RPMI8226 (cell line): ENCODE data around the gene ZNF330.
"Not testable (repeated sequence)": the region's sequence is repeated elsewhere in the genome, so short reads cannot be mapped to it uniquely, and the experiment has no call there.

Experiments
- DNase-seq: peaks from one replicate; pipeline ENCODE4 v3.0.0-alpha.2; 2015

Gene ZNF330

GRCh38 chr4:141220691-141221659 lies at the start of gene ZNF330:
Gene ZNF330 (plus strand): TSS chr4:141220895. CDS start chr4:141222372, 1,477 bp downstream.
- peak; percentile 84 for DNase-seq

- DNase-seq, result no peak
Measured at GRCh38 chr4:141174457-141174856, 46.2 kb upstream of the ZNF330 start.

GRCh38 chr4:141177171-141177570 lies 43.5 kb upstream of the ZNF330 start:
- no peak for DNase-seq

- DNase-seq, result no peak
Measured at GRCh38 chr4:141179474-141180373, 41.0 kb upstream of the ZNF330 start.

GRCh38 chr4:141180991-141181761 lies 39.5 kb upstream of the ZNF330 start:
- DNase-seq, result no peak

GRCh38 chr4:141183491-141183890 lies 37.2 kb upstream of the ZNF330 start:
- DNase-seq, result not testable (repeated sequence)

- no peak for DNase-seq
Measured at GRCh38 chr4:141192564-141192963, 28.1 kb upstream of the ZNF330 start.

GRCh38 chr4:141193516-141194034 lies 27.1 kb upstream of the ZNF330 start:
- DNase-seq, result no peak

GRCh38 chr4:141195095-141195707 lies 25.5 kb upstream of the ZNF330 start:
- DNase-seq, result no peak

- DNase-seq, result no peak
Measured at GRCh38 chr4:141196227-141196933, 24.3 kb upstream of the ZNF330 start.

GRCh38 chr4:141207961-141208360 lies 12.7 kb upstream of the ZNF330 start:
- DNase-seq, result peak; percentile 19

GRCh38 chr4:141210168-141210567 lies 10.5 kb upstream of the ZNF330 start:
- peak; percentile 3 for DNase-seq

- DNase-seq, result no peak
Measured at GRCh38 chr4:141213550-141213991, 7.1 kb upstream of the ZNF330 start.

GRCh38 chr4:141215030-141215429 lies 5.7 kb upstream of the ZNF330 start:
- DNase-seq, result no peak

- no peak for DNase-seq
Measured at GRCh38 chr4:141216002-141216761, 4.5 kb upstream of the ZNF330 start.

GRCh38 chr4:141220271-141220670 lies 424 bp upstream of the ZNF330 start:
- DNase-seq, result no peak

GRCh38 chr4:141223418-141223817 lies 2.7 kb downstream of the ZNF330 start:
- no peak for DNase-seq

- DNase-seq, result not testable (repeated sequence)
Measured at GRCh38 chr4:141227280-141227679, 6.6 kb downstream of the ZNF330 start.

- DNase-seq, result no peak
Measured at GRCh38 chr4:141229408-141230101, 8.9 kb downstream of the ZNF330 start.

GRCh38 chr4:141233673-141234072 lies 13.0 kb downstream of the ZNF330 start:
- no peak for DNase-seq
